ENCODE data around the gene RAB26. TPM values are rescaled to one million over a fixed set of nuclear protein-coding genes. Genes with fewer than 3 reads are reported as not detected.
"Not testable (repeated sequence)": the region's sequence is repeated elsewhere in the genome, so short reads cannot be mapped to it uniquely, and the experiment has no call there.

The RAB26 gene, protein sequence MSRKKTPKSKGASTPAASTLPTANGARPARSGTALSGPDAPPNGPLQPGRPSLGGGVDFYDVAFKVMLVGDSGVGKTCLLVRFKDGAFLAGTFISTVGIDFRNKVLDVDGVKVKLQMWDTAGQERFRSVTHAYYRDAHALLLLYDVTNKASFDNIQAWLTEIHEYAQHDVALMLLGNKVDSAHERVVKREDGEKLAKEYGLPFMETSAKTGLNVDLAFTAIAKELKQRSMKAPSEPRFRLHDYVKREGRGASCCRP
- polyA plus RNA-seq (ENCODE audit: insufficient read length in 4 of 4) = 1 to 10 TPM; 2.0 to 3.5 (median 2.4) TPM

DNA sequence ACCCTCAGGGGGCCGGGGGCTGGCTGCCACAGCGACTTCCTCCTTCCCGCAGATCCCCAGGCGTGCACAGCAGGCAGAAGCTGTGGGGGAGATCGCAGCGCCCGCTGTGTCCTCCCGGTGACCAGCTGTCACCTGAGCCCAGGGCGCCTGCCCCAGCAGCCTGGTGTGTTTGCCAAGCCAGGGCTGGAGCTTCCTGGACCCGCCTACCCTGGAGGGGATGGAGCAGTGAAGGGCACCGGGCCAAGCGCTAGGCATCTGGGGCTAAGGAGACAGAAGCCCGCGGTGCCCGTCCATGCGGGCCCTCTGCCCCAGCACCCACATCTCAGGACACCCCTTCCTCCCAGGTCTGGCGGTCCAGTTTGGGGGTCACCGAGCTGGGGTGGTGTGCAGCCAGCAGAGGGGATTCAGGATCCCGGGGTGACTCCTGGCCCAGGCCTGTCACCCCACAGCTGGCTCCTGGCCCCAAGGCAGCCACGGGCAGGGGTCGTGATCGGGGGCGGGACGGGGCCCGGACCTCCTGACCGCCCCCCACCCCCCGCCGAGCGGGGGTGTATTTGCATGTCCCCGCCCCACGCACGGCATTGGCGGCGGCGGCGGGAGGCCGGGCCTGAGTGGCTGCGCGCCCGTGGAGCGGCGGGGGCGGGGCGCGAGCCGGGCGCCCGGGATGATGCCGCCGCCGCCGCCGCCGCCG is at the start of gene RAB26:
TSS of gene RAB26 (plus strand) at position 645 of the 691 bp plus-strand sequence. CDS start 159 bp downstream, outside the sequence.
- no peak for DNase-seq (ENCODE audit: low read depth in 4 of 4, low spot score in 3 of 4)

DNA sequence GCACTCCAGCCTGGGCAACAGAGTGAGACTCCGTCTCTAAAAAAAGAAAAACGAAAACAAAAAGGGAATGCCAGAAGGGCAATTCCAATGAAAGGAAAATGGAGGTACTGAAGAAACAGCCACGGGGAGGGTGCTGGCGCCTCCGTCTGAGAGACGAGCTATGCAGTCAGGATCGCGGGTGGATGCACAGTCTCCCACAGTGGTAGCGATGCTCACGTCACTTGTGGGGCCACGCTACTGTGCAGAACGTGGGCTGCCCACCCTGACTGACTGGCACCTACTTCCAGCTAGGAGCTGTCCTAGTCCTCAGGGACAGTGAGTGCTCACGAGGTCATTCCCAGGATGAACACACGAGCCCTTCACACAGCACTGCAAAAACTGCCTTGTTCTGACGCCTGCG is 46.8 kb upstream of the RAB26 start:
- DNase-seq (ENCODE audit: low read depth in 4 of 4, low spot score in 3 of 4) = not testable (repeated sequence)

DNA sequence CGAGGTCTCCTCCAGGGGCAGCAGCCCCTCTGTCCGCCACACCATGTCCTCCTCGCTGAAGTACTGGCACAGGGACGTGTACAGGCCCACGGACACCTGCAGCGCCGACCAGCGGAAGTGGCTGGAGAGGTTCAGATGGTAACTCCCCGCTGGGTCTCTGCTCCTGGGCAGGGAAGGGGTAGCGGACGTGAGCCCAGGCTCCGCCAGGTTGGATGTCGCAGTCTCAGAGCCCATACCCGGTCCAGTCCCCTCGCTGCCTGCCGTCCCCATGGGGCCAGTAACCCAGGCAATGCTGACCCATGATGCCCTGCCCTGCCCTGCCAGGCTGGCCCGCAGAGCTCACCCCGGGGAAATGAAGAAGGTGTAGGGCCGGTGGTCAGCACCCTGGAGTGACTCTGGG is 46.0 kb upstream of the RAB26 start:
- no peak for DNase-seq (ENCODE audit: low read depth in 4 of 4, low spot score in 3 of 4)

DNA sequence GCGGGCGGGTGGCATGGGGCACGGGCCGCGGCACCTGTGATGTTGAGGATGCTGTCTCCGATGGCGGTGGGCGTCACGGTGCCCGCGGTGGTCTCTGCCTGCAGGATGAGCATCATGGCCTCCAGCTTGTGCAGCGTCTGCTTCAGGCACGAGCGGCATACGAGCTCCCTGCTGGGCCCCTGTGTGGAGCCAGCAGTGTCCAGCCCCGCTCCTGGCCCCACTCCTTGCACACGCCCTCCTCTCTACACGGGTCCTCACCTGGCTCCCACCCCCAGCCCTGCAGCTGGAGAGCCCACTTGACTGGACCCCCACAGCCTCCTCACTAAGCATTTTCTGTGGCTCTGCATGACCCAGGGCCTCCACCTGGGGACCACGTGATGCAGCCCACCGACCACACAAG is 44.0 kb upstream of the RAB26 start:
- DNase-seq (ENCODE audit: low read depth in 4 of 4, low spot score in 3 of 4) = not testable (repeated sequence)

DNA sequence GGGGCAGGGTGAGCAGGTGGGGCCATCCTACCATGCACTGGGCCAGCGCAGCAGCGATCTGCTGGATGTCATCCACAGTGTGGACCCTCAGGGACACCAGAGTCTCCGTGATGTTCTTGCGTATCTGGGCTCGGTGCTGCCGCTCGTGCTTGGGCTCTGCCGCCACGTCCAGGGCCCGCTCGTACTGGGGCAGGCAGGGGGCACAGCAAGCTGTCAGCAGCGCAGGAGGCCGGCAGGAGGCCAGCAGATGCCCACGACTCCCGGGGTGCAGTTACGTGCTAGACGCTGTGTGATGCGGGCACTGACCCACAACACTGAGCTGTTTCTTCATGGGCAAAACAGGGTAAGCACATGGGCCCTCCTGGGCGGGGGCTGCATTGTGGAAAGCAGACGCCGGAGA is 43.1 kb upstream of the RAB26 start:
- DNase-seq (ENCODE audit: low read depth in 4 of 4, low spot score in 3 of 4) = not testable (repeated sequence)

DNA sequence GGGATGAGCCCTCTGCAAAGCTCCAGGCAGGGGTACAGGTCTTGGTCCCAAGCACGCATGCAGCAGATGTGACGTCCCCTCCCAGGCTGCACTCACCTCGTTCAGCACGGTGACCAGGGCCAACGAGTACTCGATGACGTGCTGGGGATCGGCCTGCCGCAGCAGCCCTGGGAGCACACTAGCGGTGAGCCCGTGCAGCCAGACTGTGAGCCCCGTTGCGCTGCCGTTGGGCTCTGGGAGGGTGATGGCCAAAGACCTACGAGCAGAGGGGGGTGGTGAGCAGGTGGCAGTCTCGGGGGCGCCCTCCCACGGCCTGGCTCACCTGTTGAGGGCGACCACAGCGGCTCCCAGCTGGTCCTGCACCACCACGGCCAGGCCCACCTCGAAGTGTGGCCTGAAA is 42.7 kb upstream of the RAB26 start:
- DNase-seq (ENCODE audit: low read depth in 4 of 4, low spot score in 3 of 4) = not testable (repeated sequence)

DNA sequence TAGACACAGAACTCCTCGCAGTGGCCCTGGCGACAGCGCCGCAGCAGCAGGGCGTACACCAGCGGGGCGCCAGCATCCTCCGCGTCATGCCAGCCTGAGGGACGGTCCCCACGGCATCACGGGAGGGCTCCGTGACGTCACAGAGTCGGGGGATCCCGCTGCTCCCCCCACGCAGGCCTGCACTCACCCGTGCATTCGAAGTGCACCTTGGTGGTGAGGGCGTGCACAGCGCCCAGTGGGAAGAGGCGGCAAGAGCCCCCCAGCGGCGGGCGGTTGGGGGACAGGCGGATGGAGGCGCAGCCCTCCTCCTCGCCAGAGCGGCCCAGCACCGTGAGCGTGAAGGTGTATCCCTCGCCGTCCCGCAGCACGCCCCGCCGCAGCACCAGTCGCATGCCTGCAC is 42.2 kb upstream of the RAB26 start:
- not testable (repeated sequence) for DNase-seq (ENCODE audit: low read depth in 4 of 4, low spot score in 3 of 4)

DNA sequence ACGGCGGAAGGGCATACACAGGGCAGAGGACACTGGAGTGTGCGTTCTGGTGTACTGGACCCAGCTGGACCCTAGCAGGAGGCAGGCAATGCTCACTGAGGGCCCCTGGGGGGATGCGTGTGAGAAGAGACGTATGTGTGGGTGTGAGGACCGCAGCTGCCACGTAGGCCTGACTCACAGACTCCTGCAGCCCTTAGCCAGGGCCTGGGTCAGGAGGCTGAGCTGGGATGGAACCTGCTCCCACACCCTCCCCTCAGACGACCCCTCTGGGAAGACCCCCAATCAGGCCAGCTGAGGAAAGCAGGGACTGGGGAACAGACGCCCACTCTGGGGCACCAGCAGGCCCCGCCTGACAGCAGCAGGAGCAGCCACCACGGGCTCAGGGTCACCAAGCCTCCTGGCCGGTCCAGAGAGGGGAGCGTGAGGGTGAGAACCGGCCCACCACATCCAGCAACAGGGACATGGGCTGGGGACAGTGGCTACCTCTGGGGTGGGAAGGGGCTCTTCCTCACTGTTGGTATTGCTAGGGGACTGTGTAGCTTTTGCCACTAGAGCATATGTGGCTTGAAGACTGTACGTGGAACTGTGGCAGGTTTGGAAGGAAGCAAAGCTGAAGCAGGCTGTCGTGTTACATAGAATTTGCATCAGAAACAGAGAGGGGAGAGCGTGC is 41.2 kb upstream of the RAB26 start:
- not testable (repeated sequence) for DNase-seq (ENCODE audit: low read depth in 4 of 4, low spot score in 3 of 4)

DNA sequence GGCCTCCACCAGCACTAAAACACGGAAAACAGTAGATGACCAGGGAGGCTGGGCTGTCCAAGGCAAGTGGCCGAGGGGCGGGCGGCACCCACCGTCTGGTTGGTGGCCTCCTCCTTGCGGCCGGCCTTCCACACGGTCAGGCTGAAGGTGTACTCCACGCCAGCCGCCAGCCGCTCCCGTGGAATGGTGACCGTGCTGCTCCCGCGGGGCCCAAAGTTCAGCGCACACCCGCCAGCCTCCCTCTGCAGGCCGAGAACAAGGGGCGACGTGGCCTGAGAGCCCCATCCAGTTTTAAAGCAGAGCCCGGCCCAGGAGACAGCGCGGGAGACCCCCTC is 40.7 kb upstream of the RAB26 start:
- not testable (repeated sequence) for DNase-seq (ENCODE audit: low read depth in 4 of 4, low spot score in 3 of 4)

DNA sequence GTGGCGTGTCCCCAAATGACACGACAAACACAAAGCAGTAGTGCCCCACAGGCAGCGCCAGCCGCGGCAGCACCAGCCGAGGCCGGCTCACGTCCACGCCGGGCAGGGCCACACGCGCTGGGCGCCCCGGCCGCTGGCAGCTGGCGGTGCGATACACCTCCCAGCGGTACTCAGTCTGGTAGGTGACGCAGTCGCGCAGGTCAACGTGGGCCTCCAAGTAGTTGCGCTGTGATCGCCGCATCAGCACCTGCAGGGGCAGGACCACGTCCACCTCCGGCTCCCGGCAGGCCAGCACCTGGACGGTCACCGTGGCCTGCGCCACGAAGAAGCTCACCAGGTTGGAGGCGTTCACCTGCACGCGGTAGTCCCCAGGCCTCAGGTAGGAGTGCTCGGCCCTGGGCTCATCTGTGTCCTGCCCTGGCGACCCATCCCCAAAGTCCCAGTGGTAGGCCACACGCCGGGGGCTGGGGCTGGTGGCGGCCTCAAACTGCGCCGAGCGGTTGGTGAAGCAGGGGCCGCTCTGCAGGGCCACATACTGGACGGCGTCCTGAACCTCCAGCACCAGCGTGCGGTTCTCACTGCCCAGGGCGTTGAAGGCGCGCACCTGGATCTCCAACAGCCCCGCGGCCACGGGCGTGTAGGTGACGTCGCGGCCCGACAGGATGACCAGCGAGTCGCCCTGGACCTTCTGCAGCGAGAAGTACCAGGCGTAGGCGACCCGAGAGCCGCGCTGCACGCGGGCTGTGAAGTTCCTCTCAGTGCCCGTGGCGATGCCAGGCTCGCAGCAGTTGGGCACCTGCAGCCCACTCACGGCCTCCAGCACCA is 39.8 kb upstream of the RAB26 start:
- DNase-seq (ENCODE audit: low read depth in 4 of 4, low spot score in 3 of 4) = not testable (repeated sequence)

DNA sequence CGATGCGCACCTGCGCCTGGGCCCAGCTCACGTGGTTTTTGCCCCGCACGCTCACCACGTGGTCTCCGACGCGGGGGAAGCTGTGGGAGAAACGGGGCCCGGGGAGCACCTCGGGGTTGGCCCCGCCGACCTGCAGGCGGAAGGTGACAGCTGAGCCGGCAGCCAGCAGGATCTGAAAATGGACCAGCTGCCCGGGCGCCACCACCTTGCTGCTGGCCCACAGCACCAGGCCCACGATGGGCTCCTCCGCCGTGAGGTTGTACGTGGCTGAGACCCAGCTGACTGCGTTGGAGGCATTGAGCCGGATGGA is 39.2 kb upstream of the RAB26 start:
- not testable (repeated sequence) for DNase-seq (ENCODE audit: low read depth in 4 of 4, low spot score in 3 of 4)

DNA sequence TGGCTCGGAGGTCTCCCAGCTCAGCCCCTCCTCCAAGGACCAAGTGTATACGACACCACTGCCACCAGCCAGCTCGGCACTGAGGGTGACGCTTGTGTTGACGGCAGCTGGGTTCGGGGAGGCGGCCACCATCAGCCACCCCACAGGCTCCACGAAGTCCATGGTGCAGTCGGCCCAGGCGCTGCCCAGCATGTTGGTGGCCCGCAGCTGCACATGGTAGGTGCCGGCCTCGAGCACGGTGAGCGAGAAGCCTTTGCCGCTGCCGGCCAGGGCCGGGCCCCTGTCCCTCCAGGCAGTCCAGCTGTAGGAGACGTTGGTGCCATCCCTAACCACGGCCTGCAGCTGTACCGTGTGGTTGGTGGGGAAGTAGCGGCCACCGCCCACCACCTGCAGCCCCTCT is 38.6 kb upstream of the RAB26 start:
- not testable (repeated sequence) for DNase-seq (ENCODE audit: low read depth in 4 of 4, low spot score in 3 of 4)

DNA sequence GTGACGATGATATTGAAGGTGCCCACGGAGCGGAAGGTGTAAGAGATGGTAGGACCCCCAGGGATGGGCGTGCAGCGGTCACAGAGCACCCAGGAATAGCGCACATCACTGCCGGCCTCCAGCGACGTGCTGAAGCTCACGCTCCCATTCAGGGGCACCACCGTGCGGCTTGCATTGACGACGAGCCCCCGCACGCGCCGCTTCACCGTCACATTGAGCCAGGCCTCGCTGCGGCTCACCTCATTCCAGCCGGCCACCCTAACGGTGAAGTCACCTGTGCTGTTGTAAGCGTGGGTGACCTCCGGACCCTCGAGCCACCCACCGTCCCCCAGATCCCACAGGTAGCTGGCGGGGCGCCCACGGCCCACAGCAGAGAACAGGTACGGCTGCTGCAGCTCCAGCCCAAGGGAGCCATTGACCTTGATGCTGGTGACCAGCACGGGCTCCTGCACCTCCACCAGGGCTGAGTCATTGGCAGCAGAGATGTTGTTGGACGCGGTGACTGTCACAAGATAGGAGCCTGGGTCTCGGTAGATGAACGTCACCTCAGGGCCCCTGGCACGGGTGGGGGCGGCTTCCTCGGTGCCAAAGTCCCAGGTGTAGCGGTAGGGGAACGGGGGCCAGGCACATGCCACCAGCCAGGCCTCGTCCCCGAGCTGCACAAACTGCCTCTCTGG is 38.0 kb upstream of the RAB26 start:
- DNase-seq (ENCODE audit: low read depth in 4 of 4, low spot score in 3 of 4) = not testable (repeated sequence)

DNA sequence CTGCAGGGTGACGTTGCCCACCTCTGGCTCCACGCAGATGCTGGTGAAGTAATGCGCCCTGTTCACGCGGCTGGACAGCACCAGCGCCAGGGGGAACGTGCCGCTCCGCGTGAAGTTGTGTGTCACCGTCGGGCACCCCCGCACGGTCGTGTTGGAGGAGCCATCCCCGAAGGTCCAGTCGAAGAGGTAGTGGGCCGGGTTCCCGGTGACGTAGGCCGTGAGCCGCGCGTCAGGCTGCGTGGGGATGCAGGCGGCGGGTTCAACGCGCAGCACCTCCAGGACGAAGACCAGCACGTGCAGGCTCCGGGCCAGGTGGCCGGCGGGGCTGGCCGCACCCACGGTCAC is 37.4 kb upstream of the RAB26 start:
- DNase-seq (ENCODE audit: low read depth in 4 of 4, low spot score in 3 of 4) = not testable (repeated sequence)

DNA sequence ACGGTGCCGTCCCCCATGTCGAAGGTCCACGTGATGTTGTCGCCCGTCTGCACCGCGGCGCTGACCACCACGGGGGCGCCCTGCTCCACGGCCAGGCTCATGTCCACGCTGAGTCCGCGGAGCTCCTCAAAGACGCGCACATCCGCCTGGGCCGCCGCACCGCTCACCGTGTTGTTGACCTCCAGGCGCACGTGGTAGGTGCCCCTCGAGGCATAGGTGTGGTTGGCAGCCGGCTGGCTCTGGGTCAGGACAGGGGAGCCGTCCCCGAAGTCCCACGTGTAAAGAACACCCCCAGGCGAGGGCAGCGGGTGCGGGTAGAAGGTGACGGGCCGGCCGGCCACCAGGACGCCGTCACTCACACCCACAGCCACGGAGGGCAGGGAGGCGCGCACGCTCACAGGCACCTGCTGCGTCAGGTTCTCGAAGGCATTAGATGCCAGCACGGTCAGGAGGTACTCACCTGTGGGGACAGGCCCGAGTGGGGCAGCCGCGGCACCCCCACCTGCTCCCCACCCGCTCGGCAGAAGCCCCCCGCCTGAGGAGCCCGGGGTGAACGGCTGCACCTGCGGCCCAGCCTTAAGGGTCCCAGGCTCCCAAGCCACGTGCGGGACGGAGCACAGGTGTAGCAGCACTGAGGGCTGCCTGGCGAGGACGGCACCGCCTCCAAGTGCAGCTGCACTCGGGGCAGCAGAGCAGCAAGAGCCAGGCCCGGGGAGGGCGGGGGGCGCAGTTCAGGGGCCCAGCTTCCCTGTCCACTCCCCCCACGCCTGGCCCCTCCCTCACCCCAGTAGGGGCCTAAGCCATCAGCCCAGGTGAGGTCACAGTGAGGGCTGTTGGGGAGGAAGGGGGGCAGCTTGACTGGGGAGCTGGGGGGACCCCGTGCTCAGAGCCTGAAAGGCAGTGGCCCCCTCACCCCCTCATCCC is 36.8 kb upstream of the RAB26 start:
- DNase-seq (ENCODE audit: low read depth in 4 of 4, low spot score in 3 of 4) = not testable (repeated sequence)

DNA sequence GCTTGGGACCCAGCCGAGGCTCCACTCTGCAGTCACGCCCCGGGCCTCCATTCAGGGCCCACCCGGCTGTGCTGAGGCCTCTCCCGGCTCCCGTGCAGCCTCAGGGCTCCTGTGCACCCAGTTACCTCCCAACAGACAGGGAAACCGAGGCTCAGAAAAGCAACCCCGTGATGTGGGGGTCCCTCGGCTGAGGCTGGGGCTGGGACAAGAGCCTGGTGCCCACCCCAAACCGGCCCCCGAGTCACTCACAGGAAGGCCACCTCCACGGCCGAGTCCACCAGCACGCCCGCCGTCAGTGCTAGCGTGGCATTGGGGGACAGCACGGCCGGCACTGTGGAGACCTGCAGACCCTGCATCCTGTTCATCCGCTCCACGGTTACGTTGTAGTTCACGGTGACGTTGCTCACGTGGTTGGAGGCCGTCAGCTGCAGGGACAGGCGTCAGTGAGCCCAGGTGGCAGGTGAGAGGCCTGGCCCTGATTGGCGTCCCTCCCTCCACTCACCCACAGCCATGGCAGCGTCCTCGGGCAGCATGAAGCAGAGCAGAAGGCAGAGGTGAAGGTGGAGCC is 35.8 kb upstream of the RAB26 start:
- DNase-seq (ENCODE audit: low read depth in 4 of 4, low spot score in 3 of 4) = not testable (repeated sequence)

DNA sequence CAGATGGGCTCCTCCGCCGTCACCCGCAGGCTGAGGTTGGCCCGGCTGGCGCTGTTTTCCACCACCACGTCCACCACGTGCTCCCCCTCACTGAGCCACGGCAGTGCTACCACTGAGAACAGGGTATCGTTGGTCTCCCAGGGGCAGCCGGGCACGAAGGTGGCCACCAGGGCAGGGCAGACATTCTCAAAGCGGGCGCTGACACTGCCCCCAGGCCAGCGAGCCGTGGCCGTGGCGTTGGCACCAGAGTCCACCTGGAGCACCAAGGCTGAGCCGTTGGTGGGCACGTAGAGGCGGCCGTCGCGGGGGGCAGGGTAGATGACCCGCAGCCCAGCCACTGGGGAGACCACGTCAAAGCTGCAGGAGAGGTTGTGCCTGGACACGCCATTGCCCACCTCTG is 34.2 kb upstream of the RAB26 start:
- not testable (repeated sequence) for DNase-seq (ENCODE audit: low read depth in 4 of 4, low spot score in 3 of 4)

DNA sequence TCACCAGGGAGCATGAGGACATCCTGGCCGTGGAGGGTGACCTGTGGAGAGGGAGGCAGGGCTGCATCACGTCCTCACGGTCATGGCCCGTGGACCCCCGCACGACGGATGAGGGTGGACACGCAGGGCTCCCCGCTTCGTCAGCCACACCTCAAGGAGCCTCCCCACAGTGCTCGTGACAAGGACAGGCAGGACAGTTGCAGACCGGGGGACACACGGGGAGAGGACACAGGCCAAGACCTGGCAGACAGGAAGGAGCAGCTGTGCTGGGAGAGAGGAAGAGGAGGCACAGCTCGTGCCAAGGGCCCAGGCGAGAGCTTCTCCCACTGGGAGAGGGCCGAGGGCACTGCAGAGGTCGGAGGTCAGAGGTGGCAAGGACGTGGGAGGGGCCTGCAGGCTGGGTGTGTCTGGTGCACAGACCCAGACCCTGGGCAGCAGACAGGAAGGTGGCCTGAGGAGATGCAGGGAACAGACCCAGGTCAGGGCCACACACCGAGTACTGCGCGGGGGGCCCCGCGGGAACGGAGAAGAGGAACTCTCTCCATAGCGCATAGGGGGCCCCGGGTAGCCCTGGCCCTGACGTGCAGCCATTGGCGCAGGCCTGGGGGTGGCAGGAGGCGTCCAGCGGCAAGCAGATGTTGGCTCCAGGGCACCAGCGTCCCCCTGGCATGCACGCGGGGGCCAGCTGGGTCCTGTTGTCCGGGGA is 33.4 kb upstream of the RAB26 start:
- not testable (repeated sequence) for DNase-seq (ENCODE audit: low read depth in 4 of 4, low spot score in 3 of 4)

DNA sequence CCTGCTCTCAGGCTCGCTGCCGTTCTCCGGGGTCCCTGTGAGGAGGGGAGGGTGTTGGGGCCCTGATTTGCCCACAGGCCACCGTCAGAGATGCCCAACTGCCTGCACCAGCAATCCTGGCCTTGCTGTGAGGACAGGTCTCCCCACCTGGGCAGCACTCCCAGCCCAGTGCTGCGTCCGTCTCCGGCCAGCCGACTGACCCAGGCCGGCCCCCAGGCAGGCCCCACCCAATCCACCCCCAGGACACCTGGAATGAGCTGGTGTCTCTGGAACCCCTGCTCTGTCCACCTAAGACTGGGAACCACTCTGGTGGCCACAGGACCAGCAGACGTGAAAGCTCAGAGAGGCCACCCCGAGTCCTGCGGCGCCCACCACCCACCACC is 32.8 kb upstream of the RAB26 start:
- DNase-seq (ENCODE audit: low read depth in 4 of 4, low spot score in 3 of 4) = no peak

Measured in right renal pelvis (tissue), 4 donors.